HS-27A (cell line): ENCODE results near the gene SF1.

Experiments used
- DNase-seq: peaks from one replicate; pipeline ENCODE4 v3.0.0-alpha.2; 2012; ENCODE audit warnings: low read depth, missing footprints

The SF1 gene

GRCh38 chr11:64745189-64745520 is 33.2 kb downstream of the SF1 start:
- DNase-seq, result no peak

GRCh38 chr11:64744544-64745188 is 33.7 kb downstream of the SF1 start:
- no peak for DNase-seq

- DNase-seq, result no peak
Measured at GRCh38 chr11:64743591-64744543, 34.5 kb downstream of the SF1 start, which contains the start of gene RASGRP2. Gene RASGRP2, minus strand, starts transcription at chr11:64744142. Its CDS starts 1,276 bp downstream, at chr11:64742866.

GRCh38 chr11:64742889-64743590 is 35.3 kb downstream of the SF1 start:
- DNase-seq, result no peak

- DNase-seq, result no peak
Measured at GRCh38 chr11:64742087-64742888, 36.1 kb downstream of the SF1 start.

GRCh38 chr11:64741375-64742086 is 36.8 kb downstream of the SF1 start:
- DNase-seq, result no peak

GRCh38 chr11:64739871-64740270 is 38.5 kb downstream of the SF1 start:
- no peak for DNase-seq

GRCh38 chr11:64736654-64737053 is 41.7 kb downstream of the SF1 start:
- DNase-seq, result no peak

GRCh38 chr11:64735725-64736259 is 42.5 kb downstream of the SF1 start:
- no peak for DNase-seq

GRCh38 chr11:64734811-64735724 is 43.3 kb downstream of the SF1 start:
- DNase-seq, result no peak

- no peak for DNase-seq
Measured at GRCh38 chr11:64731601-64732000, 46.7 kb downstream of the SF1 start.

GRCh38 chr11:64729851-64730382 is 48.4 kb downstream of the SF1 start:
- DNase-seq, result no peak

- DNase-seq, result no peak
Measured at GRCh38 chr11:64728757-64729365, 49.5 kb downstream of the SF1 start.

- no peak for DNase-seq
Measured at GRCh38 chr11:64726867-64727530, 51.3 kb downstream of the SF1 start.

GRCh38 chr11:64726211-64726641 is 52.1 kb downstream of the SF1 start:
- DNase-seq, result no peak

- no peak for DNase-seq
Measured at GRCh38 chr11:64724863-64725532, 53.3 kb downstream of the SF1 start.

- DNase-seq, result no peak
Measured at GRCh38 chr11:64723907-64724862, 54.2 kb downstream of the SF1 start.
